Stimulated activated CD4-positive, alpha-beta T cell treated with anti-CD3 and anti-CD28 coated beads, Interleukin-4, amount 100 ng/mL, for 1 hour (primary cell): ENCODE measurements around the gene MGRN1.
"Not testable (repeated sequence)": the region's sequence is repeated elsewhere in the genome, so short reads cannot be mapped to it uniquely, and the experiment has no call there.

Source experiments
- DNase-seq: peaks from one replicate; pipeline ENCODE4 v3.0.0-alpha.2; 2020

Gene MGRN1

DNA sequence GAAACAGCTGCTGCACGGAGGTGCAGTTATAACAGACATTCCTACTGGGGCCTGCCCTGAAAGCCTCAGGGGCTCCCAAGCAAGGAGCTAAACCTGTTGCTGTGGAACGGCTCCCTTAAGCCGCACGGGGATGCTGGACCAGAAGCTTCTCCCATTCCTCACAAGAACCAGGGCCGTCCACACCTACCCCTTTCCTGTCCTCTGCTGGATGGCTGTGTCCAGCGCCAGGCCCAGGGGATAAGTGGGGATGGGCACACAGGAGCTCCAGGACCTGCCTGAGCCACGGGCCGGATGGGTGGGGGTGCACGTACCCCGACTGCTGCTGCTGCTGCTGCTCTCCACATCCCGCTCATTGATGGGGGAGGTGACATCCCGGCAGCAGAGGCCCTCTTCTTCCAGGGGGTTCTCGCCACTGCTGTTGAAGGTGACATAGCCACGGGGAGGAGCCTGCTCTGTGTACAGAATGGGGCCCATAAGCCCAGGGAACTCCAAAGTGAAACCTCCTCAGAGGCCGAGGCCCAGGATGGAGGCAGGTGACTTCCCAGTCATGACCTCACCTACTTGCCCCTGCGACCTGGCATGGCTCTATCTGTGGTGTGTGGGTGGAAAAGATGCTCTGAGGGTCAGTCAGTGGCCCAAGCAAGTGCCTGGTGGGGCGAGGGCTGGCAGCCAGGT, 77.3 kb downstream of the MGRN1 start:
- DNase-seq, result no peak

GRCh38 chr16:4702466-4702808, 77.8 kb downstream of the MGRN1 start:
- DNase-seq, result no peak

DNA sequence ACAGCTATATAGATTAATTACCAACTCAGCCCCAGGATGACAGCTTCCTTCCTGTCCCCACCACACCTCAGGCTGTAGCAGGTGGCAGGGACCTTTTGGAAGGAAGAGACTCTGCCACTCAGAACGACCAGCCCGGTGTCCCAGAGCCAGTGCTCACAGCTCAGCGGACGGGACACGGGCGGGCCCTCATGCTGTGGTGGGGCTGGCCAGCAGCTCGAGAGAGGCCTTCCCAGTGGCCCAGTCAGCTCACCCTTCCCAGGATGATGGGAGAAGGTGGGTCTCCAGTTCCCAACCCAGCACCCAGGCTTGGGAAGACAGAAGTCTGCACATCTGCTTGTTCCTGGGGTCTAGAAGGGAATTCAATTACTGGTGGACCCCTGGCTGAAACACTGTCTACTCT, 79.3 kb downstream of the MGRN1 start:
- no peak for DNase-seq

DNA sequence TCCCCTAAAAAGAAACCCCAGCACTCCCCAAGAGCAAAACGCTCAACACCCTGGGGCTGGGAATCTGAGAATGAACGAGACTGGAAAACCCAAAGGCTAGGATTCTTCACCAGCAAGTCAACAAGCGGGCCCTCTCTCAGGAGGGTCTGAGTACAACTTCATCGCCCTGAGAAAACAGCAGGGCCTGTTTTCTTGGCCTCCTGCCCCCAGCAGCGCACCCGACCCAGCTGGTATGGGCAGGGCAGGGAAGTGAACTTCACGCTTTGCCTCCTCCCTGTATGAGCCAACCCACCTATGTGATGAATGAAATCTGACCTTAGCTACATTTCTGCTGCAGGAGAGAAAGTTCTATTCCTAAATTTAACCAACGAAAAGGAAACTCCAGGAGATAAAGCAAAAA, 79.9 kb downstream of the MGRN1 start:
- DNase-seq, result no peak

DNA sequence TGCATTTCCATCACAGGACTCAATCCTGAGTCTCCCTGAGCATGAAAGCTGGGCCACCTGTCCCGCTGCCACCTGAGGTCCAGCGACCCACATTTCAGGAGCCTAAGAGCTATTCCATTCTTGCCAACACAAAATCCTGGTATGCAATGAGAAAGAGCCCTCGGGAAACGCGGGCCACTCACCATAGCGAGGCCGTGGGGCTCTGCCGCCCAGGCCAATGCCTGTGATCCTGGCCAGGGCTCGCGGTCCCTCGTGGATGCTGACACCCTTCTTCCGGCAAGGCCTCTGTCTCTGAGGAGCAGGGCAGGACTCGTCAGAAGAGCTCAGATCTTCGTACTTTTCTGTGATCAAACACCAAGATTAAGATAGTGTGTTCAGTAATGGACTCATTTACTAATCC, 80.3 kb downstream of the MGRN1 start:
- no peak for DNase-seq

DNA sequence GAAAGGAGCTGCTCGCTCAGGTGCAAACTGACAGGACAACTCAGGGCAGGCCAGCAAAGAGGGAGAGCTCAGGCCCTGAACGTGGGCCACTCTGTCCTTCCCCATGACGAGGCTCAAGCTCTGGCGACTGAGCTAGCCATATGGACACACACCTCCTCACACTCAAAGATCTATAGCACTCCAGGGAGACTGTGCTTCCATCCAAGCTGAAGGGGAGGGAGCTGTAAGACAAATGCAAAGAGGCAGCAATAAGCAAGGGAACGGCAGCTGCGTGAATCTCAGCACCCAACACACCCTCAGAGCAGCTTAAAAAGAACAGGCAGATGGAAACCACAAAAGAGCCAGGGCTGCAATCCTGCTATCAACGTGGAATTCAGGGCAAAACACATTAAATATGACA, 82.2 kb downstream of the MGRN1 start:
- DNase-seq, result no peak

DNA sequence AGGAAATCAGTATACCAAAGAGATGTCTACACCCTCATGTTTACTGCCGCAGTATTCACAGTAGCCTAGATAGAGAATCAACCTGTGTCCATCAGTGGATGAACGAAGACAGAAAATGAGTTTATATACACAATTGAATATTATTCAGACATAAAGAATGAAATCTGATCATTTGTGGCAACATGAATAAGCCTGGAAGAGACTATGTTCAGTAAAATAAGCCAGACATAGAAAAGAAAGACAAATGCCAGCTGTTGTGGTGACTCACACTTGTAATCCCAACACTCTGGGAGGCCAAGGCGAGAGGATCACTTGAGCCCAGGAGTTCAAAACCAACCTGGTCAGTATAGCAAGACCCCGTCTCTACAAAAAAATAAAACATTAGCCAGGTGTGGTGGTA, 84.9 kb downstream of the MGRN1 start:
- no peak for DNase-seq

DNA sequence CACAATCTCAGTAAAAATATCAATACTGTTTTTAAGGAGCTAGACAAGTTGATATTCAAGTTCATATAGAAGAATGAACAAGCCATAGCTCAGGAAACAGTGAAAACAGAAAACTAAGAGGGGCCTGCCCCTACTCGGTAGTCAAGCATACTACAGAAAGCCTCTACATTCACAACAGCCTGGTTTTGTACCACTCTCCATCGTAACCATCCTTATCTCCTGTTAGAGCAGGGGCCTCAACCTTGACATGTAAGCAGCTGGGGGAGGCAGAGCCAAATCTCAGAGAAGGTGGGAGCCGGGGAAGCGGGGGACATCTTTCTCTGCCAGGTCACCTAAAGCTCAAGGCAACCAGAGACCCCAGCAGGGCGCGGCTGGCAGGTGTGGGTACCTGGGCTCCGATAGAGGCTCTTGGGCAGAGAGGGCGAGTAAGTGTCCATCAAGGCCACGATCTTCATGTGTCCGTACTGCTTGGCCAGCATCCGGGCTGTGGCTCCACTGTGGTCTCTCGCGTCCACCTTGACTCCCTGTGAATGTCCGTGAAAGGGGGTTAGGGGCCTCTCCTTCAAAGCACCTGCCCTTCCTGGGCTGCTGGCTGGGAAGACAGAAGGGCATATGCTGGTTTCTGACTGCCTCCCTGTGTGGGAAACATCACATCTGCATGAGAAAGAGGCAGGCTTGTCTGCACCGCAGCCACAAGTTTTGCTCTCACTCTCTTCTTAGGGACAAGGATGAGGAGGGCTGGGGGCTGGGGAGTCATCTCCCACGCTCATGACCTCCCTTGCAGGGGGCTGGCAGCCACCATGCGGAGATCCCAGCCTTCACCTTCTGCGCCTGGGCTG, 89.3 kb downstream of the MGRN1 start:
- no peak for DNase-seq

- no peak for DNase-seq
Measured at GRCh38 chr16:4714996-4715395, 90.4 kb downstream of the MGRN1 start.

- DNase-seq, result no peak
Measured at GRCh38 chr16:4718466-4718865, 93.8 kb downstream of the MGRN1 start.

- no peak for DNase-seq
Measured at GRCh38 chr16:4723071-4723767, 98.6 kb downstream of the MGRN1 start.

DNA sequence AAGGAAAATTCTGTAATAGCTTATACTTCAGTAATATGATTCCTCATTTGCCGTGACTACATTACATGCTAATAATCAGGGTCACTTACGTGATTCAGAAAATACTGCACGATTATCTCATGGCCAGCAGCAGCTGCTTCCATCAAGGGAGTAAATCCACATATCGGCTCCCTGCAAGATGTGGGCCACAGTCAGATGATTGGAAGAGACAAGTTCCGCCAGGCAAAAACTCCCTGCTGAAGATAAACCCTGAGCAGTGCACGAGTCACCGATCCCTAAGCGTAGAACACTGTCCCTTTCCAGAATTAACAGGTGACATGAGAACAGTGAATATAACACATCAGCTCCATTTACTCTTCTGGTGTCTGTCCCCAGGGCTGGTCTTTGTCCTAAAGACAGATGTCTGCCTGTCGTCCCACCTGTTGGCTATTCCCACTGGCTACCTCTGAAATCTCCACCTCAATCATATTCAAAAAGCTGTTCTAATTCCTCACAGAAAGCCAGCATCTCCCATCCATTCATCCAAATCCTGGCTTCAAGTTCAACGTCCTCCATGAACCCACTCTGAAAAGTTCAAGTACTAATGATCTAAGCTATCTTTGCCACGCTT, 100.1 kb downstream of the MGRN1 start:
- DNase-seq, result no peak

DNA sequence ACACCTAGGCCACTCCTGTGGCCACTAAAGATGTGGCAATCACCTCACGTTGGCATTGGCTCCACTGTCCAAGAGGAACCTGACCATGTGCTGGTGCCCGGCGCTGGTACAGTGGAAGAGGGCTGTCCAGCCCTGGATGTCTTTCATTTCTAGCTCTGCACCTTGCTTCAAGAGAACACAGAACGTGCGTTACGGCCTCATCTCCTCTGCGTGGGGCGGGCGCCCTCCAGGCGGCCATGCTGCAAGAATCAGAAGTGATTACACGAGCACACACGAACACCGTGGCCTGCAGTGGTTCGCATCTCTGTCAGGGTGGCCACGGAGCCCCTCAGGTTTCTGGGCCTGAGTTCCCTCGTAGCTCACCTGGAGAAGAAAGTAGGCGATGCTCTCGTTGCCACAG, 102.0 kb downstream of the MGRN1 start:
- DNase-seq, result no peak

DNA sequence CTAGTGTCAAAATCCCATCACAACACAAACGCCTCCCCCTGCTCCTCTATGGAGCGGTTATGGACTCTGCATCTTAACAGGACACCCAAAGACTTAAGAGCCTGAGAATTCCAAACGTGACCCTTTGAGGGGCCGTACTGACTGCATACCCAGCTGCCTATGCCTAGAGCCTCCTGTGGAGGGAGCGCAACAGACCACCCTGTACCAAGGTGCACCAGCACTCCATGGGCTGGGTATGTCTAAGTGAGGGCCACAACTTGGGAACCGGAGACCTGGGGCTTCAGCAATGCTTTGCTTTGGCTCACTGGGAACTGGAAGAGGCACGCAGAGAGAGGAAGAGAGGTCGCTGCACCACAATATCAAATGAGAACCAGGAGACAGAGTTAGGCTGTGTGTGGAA, 104.0 kb downstream of the MGRN1 start:
- DNase-seq, result no peak

- DNase-seq, result no peak
Measured at GRCh38 chr16:4729876-4730275, 105.2 kb downstream of the MGRN1 start.

GRCh38 chr16:4733211-4733742, 108.7 kb downstream of the MGRN1 start:
- no peak for DNase-seq

DNA sequence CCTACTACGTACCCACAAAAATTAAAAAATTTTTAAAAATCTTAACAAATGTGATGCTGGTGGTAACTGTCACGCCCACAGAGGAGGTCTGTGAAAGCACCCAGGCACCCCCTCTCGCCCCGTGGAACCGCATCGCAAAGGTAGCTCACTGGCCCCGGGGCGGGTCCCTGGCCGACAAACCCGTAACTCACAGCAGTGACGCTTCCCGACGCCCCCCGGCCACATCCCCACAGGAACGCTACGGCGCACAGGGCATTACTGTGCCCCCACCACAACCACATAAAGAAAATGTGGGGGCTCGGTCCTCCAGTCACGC, 109.1 kb downstream of the MGRN1 start:
- DNase-seq, result peak; percentile 30

DNA sequence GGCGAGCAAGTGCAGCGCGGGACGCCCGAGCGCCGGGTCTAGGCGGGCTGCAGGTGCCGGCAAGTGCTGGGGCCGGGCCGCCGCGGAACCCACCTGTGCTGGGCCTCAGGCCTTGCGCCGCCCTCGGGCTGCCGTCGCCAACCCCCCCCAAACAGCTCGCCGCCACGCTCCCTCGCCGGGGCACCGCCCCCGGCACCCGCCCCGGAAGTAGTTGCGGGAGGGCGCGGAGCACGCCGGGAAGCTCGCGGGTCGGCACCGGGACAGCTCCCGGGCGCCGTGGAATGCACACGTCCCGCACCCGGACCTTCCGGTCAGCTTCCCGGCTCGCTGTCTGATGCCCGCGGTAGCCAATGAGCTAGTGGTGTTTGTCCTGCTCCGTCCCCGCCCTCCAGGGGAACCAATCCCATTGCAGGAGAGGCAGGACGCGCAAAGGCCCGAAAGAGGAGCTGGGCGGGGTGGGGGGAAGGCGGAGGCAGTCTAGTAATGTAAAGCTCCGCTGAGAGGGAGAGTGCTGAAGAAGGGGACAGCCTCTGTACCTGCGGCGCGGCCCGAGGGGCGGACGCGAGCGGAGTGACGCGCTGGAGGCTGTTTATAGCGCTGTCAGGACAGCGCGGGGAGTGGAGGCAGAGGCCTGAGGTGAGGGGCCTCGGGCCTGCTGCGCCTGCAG, 109.6 kb downstream of the MGRN1 start, which contains the start of the genes ANKS3 and DNAAF8:
Gene ANKS3, minus strand, starts transcription at position 209 of the 667 bp plus-strand sequence. CDS start 4,122 bp downstream, outside the sequence.
Gene DNAAF8, plus strand, starts transcription at position 475 of the 667 bp plus-strand sequence. CDS start 1,978 bp downstream, outside the sequence.
- peak; percentile 82 for DNase-seq

- peak; percentile 94 for DNase-seq
Measured at GRCh38 chr16:4734730-4735535, 110.3 kb downstream of the MGRN1 start.

DNA sequence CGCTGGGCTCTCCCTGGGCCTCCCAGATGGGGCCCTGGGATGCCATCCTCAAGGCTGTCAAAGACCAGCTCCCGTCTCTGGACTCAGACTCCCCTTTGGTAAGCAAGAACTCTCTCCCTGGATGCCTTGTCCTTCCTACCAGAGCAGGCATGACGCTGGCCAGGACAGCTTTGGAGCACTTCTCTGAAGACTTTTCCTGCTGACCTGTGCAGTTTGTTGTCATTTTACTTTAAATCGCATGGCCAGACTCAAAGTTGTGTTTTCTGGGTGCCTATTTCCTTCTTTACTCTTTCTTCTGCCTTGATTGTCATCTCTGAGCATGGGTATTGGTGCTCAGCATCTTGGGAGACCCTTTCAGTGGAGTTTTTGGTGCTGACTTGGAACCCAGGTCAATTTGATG, 111.9 kb downstream of the MGRN1 start:
- no peak for DNase-seq

GRCh38 chr16:4737545-4737944, 112.9 kb downstream of the MGRN1 start:
- DNase-seq, result no peak

GRCh38 chr16:4738370-4738769, 113.7 kb downstream of the MGRN1 start:
- not testable (repeated sequence) for DNase-seq
